ENCODE results near the gene MIDN. TPM values are rescaled to one million over a fixed set of nuclear protein-coding genes. Genes with fewer than 3 reads are reported as not detected.
A peak's percentile ranks its signal among the peaks of the same experiment; 100 is the strongest.

MIDN gene
- polyA plus RNA-seq, 2 of the 4 experiments (the other 2 are of a cell fraction), result 9.1 to 31.4 TPM

GRCh38 chr19:1249298-1249989, 1.1 kb downstream of the MIDN start:
- peak overlapping the region; percentile 100 for H3K27ac ChIP-seq
- no peaks in the 10 kb centered on the region for H3K9me3 ChIP-seq
- 0% methylated on average over 15 of the region's 102 CpGs for WGBS (ENCODE audit: missing lambda C conversion rate)
- ATAC-seq (peak; percentile 2 to 5; a peak in 4 of 6 replicates), DNase-seq (ENCODE audit: low read depth in 1 of 2, low spot score in 1 of 2) (peak in 1 of 2 experiments; percentile 93), FAIRE-seq (no peak)
- no peak for TF ChIP-seq SMC3 (IDR thresholded peaks at IDR 0.05)
- 0 out of 2 replicates have a peak, but pooled peaks have one; percentile 16 for TF ChIP-seq TP53 (CRISPR knock-in tag; IDR thresholded peaks at IDR 0.05)
- no peak for TF ChIP-seq ELK1 (IDR thresholded peaks at IDR 0.05; ENCODE audit: low read depth, low read length)
- TF ChIP-seq MYC (IDR thresholded peaks at IDR 0.05; ENCODE audit: borderline replicate concordance, low read length), result 0 out of 2 replicates have a peak, but pooled peaks have one; percentile 30
- TF ChIP-seq, protein P1, sequence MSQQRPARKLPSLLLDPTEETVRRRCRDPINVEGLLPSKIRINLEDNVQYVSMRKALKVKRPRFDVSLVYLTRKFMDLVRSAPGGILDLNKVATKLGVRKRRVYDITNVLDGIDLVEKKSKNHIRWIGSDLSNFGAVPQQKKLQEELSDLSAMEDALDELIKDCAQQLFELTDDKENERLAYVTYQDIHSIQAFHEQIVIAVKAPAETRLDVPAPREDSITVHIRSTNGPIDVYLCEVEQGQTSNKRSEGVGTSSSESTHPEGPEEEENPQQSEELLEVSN (IDR thresholded peaks at IDR 0.05; ENCODE audit: borderline replicate concordance, low read depth), result peak; percentile 74; the same call in 1 of the 2 replicates
- peak; percentile 91 for TF ChIP-seq POLR2A (IDR thresholded peaks at IDR 0.05; ENCODE audit: low read length)
- TF ChIP-seq, protein P2, sequence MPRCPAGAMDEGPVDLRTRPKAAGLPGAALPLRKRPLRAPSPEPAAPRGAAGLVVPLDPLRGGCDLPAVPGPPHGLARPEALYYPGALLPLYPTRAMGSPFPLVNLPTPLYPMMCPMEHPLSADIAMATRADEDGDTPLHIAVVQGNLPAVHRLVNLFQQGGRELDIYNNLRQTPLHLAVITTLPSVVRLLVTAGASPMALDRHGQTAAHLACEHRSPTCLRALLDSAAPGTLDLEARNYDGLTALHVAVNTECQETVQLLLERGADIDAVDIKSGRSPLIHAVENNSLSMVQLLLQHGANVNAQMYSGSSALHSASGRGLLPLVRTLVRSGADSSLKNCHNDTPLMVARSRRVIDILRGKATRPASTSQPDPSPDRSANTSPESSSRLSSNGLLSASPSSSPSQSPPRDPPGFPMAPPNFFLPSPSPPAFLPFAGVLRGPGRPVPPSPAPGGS (IDR thresholded peaks at IDR 0.05), result peak; percentile 85
- no peak for TF ChIP-seq HDAC2 (IDR thresholded peaks at IDR 0.05)
- no peak for TF ChIP-seq POLR2AphosphoS2 (conservative IDR thresholded peaks at IDR 0.05; ENCODE audit: low read length)
- TF ChIP-seq TFCP2L1 (CRISPR knock-in tag; IDR thresholded peaks at IDR 0.05), result peak; percentile 49; the same call in 1 of the 2 replicates
- TF ChIP-seq MAX (IDR thresholded peaks at IDR 0.05), result 0 out of 2 replicates have a peak, but pooled peaks have one; percentile 60
- no peak for TF ChIP-seq MAZ (IDR thresholded peaks at IDR 0.05; ENCODE audit: borderline replicate concordance, low read depth, low read length)
- no peak; the same call in 2 of the 3 replicates for TF ChIP-seq CTCF (IDR thresholded peaks at IDR 0.05)
- no peak for TF ChIP-seq JUNB (IDR thresholded peaks at IDR 0.05)
- TF ChIP-seq GATA3 (IDR thresholded peaks at IDR 0.05; ENCODE audit: borderline replicate concordance), result no peak
- peak; percentile 73 to 77; a peak in 3 of 5 replicates for TF ChIP-seq JUN (IDR thresholded peaks at IDR 0.05)
- TF ChIP-seq ESRRA (IDR thresholded peaks at IDR 0.05; ENCODE audit: borderline replicate concordance, low read length), result no peak
- peak overlapping the region; percentile 100 for H3K4me2 ChIP-seq
- peaks cover 41% of the 10 kb centered on the region for H3K4me1 ChIP-seq
- peak overlapping the region; percentile 97 for H3K4me3 ChIP-seq
- POLR2A ChIA-PET, result interaction anchor here (1.0 to 1.2 kb wide), 3 partner anchors 17 to 19 kb away, joined by 4 to 14 read pairs (median 5); no protein-coding TSS in a partner anchor
- CTCF ChIA-PET, result interaction anchor here (1.0 kb wide), 1 partner anchor 17 kb away, joined by 8 read pairs; no protein-coding TSS in a partner anchor

GRCh38 chr19:1249990-1250436, 1.6 kb downstream of the MIDN start:
- DNase-seq (ENCODE audit: low read depth in 1 of 2, low spot score in 1 of 2) (no peak), ATAC-seq (no peak), FAIRE-seq (no peak)
- POLR2A ChIA-PET, result interaction anchor here (1.2 kb wide), 1 partner anchor 16 kb away, joined by 5 read pairs; no protein-coding TSS in a partner anchor
- Histone ChIP-seq H3K4me1 (peaks cover 41% of the 10 kb centered on the region), H3K4me2 (peak overlapping the region; percentile 100), H3K4me3 (peak overlapping the region; percentile 97), H3K9me3 (no peaks in the 10 kb centered on the region), H3K27ac (peak overlapping the region; percentile 100)
- TF ChIP-seq MAX (IDR thresholded peaks at IDR 0.05) (no peak), PHF8 (IDR thresholded peaks at IDR 0.05; ENCODE audit: borderline replicate concordance, low read depth) (0 out of 2 replicates have a peak, but pooled peaks have one; percentile 15)
- 7% methylated on average over 3 of the region's 67 CpGs for WGBS (ENCODE audit: missing lambda C conversion rate)
- CTCF ChIA-PET, result no interaction called here

All from A549 (cell line).